Neutrophil (primary cell): ENCODE results near the gene CREG2.
A peak's percentile ranks its signal among the peaks of the same experiment; 100 is the strongest.

Experiments used
- H3K27ac ChIP-seq: fragments of 200-600 bp; sonication (generic); 2 replicates; pipeline ENCODE4 v1.5.1; 2016; ENCODE audit warnings: mild to moderate bottlenecking, moderate library complexity
- H3K27me3 ChIP-seq: fragments of 200-600 bp; sonication (generic); 2 replicates; pipeline ENCODE4 v1.6.0; 2016; ENCODE audit warnings: mild to moderate bottlenecking
- H3K36me3 ChIP-seq: fragments of 200-600 bp; sonication (generic); 2 replicates; pipeline ENCODE4 v1.5.1; 2017
- H3K4me1 ChIP-seq, 2 experiments: fragments of 200-600 bp in 1 of 2; sonication (generic) in 1 of 2; 1 replicate in 1 of 2; 2 replicates in 1 of 2; pipeline versions ENCODE4 v1.5.1 to v1.6.1; 2013 to 2016; ENCODE audit warnings: low read depth in 1 of 2, low read length in 1 of 2, mild to moderate bottlenecking in 1 of 2, moderate library complexity in 1 of 2; ENCODE audit not compliant: control insufficient read depth in 1 of 2, insufficient read depth in 1 of 2
- H3K4me3 ChIP-seq, 2 experiments: fragments of 200-600 bp in 1 of 2; sonication (generic) in 1 of 2; 1 replicate in 1 of 2; 2 replicates in 1 of 2; pipeline ENCODE4 v1.5.1; 2013 to 2016; ENCODE audit warnings: low read depth in 1 of 2, low read length in 1 of 2, mild to moderate bottlenecking in 1 of 2, moderate library complexity in 1 of 2
- H3K9me3 ChIP-seq: fragments of 200-600 bp; sonication (generic); 2 replicates; pipeline ENCODE4 v1.5.1; 2016
- CTCF ChIP-seq: fragments of 200-600 bp; sonication (generic); IDR thresholded peaks from 2 replicates; pipeline ENCODE4 v1.5.1; 2016; ENCODE audit warnings: antibody characterized with exemption

CREG2 gene

GRCh38 chr2:101332885-101333766 is 54.2 kb downstream of the CREG2 start:
- no peak for TF ChIP-seq CTCF
- Histone ChIP-seq H3K4me1 (peaks cover 49 to 52% of the 10 kb centered on the region in 2 experiments), H3K27ac (peak overlapping the region; percentile 59), H3K27me3 (no peaks in the 10 kb centered on the region), H3K4me3 (no peak overlapping the region), H3K9me3 (no peaks in the 10 kb centered on the region), H3K36me3 (no peaks in the 10 kb centered on the region)

- Histone ChIP-seq H3K27ac (peak overlapping the region; percentile 98), H3K4me1 (peaks cover 68 to 72% of the 10 kb centered on the region in 2 experiments), H3K36me3 (no peaks in the 10 kb centered on the region), H3K27me3 (no peaks in the 10 kb centered on the region), H3K9me3 (no peaks in the 10 kb centered on the region), H3K4me3 (peak overlapping the region; percentile 8 to 60)
- no peak for TF ChIP-seq CTCF
These were observed 56.1 kb downstream of the CREG2 start for GRCh38 chr2:101331202-101331601.

GRCh38 chr2:101330253-101330933 is 56.9 kb downstream of the CREG2 start:
- Histone ChIP-seq H3K36me3 (no peaks in the 10 kb centered on the region), H3K4me1 (peaks cover 73 to 80% of the 10 kb centered on the region in 2 experiments), H3K27ac (peak overlapping the region; percentile 98), H3K27me3 (no peaks in the 10 kb centered on the region), H3K4me3 (peak overlapping the region; percentile 12 to 60), H3K9me3 (no peaks in the 10 kb centered on the region)
- no peak for TF ChIP-seq CTCF

- Histone ChIP-seq H3K9me3 (no peaks in the 10 kb centered on the region), H3K27ac (peak overlapping the region; percentile 98), H3K27me3 (no peaks in the 10 kb centered on the region), H3K4me3 (peak overlapping the region; percentile 35 to 60), H3K4me1 (peaks cover 73 to 80% of the 10 kb centered on the region in 2 experiments), H3K36me3 (no peaks in the 10 kb centered on the region)
- TF ChIP-seq CTCF, result no peak
These were observed 58.3 kb downstream of the CREG2 start for GRCh38 chr2:101329026-101329425.

- Histone ChIP-seq H3K4me1 (peaks cover 73 to 78% of the 10 kb centered on the region in 2 experiments), H3K9me3 (no peaks in the 10 kb centered on the region), H3K27ac (peak overlapping the region; percentile 98), H3K36me3 (no peaks in the 10 kb centered on the region), H3K27me3 (no peaks in the 10 kb centered on the region), H3K4me3 (peak overlapping the region; percentile 46 to 60)
- TF ChIP-seq CTCF, result peak; percentile 33
These were observed 58.8 kb downstream of the CREG2 start for GRCh38 chr2:101328474-101329007.
